ENCODE data around the gene KDM5C.

Gene KDM5C

GRCh38 chrX:53241558-53241957 is 16.6 kb upstream of the KDM5C start:
- POLR2A ChIA-PET (ENCODE audit: low non-redundant PET), result no interaction called here
- no peak for DNase-seq (ENCODE audit: low spot score)
- CTCF ChIA-PET, result interaction anchor here (0.6 kb wide), 1 partner anchor 94 kb away, joined by 3 read pairs; no protein-coding TSS in a partner anchor
- TF ChIP-seq CTCF (conservative IDR thresholded peaks at IDR 0.05; ENCODE audit: low read depth), result no peak
- no peak overlapping the region for H3K27ac ChIP-seq

DNA sequence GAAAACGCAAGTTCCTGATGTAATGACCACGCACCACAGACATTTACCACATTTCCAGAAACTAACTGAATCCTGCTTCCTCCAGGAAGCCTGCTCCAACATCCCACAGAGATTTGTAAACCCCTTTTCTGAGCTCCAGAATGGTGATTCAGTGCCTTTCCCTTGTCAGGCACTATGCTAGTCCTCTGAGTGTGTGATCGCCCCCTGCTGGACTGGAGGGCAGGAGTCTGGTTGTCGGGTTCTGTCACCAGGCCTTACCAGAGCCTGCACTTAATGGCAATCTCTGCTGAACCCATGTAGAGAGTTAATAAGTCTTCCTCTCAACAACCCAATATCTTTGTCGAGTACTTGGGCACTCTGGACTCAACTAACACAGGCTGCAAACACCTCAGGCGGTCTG is 14.5 kb upstream of the KDM5C start:
- H3K27ac ChIP-seq, result no peak overlapping the region
- TF ChIP-seq CTCF (conservative IDR thresholded peaks at IDR 0.05; ENCODE audit: low read depth), result no peak
- CTCF ChIA-PET, result no interaction called here
- DNase-seq (ENCODE audit: low spot score), result no peak
- POLR2A ChIA-PET (ENCODE audit: low non-redundant PET), result no interaction called here

- POLR2A ChIA-PET (ENCODE audit: low non-redundant PET), result no interaction called here
- CTCF ChIA-PET, result interaction anchor here (0.7 kb wide), 1 partner anchor 9 kb away, joined by 3 read pairs; no protein-coding TSS in a partner anchor
- DNase-seq (ENCODE audit: low spot score), result no peak
- TF ChIP-seq CTCF (conservative IDR thresholded peaks at IDR 0.05; ENCODE audit: low read depth), result no peak
- no peak overlapping the region for H3K27ac ChIP-seq
Observed at GRCh38 chrX:53237056-53237455, 12.0 kb upstream of the KDM5C start.

DNA sequence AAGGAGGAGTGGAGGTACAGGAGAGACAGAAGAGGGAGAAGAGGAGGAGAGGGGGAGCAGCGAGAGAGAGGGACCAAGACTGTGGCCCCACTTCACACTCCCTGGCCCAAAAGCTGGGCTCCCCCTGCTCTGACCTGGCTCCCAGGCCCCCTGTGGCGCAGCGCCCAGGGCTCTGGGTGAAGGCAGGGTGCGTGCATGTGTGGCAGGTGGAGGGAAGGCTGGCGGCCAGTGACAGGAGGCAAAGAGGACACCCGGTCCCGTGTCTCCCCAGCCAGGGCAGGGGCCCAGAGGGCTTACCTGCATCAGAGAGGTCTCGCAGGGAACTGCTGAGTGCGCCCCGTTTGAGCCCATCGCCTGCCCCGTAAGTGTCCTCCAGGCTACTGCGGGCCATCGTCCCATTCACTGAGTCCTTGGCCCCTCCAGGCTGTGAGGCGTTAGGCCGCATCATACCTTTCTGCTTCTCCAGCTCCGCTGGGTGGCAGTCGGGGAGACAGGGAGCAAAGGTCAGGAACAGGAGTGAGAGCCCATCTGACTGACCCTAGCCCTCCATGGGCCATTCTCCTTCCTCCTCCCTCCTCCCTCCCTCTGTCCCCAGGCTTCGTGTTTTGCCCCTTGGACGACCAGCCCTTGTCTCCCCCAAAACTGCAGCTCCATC is 11.1 kb upstream of the KDM5C start:
- no peak for TF ChIP-seq CTCF (conservative IDR thresholded peaks at IDR 0.05; ENCODE audit: low read depth)
- POLR2A ChIA-PET (ENCODE audit: low non-redundant PET), result no interaction called here
- H3K27ac ChIP-seq, result no peak overlapping the region
- DNase-seq (ENCODE audit: low spot score), result no peak
- CTCF ChIA-PET, result interaction anchor here (0.7 kb wide), 1 partner anchor 10 kb away, joined by 3 read pairs; no protein-coding TSS in a partner anchor

DNA sequence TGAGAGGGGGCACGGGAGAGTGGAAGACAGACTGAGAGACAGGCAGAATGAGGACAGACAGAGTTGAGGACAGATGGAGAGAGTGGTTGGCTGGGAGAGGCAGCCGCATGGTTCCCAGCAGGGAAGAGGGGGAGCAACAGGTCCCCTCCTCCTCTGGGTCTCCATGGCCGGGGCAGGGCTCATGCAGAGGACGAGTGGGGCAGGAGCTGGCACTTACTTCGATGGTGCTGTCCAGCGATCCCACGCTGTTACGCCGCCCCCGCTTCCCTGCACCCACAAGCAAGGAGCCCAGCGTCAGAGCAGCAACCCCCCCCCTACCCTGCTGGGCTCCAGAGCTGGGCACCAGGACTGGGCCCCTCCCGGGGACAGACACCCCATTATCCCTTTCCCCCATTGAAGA is 10.6 kb upstream of the KDM5C start:
- H3K27ac ChIP-seq, result no peak overlapping the region
- no peak for DNase-seq (ENCODE audit: low spot score)
- POLR2A ChIA-PET (ENCODE audit: low non-redundant PET), result no interaction called here
- CTCF ChIA-PET, result no interaction called here
- no peak for TF ChIP-seq CTCF (conservative IDR thresholded peaks at IDR 0.05; ENCODE audit: low read depth)

DNA sequence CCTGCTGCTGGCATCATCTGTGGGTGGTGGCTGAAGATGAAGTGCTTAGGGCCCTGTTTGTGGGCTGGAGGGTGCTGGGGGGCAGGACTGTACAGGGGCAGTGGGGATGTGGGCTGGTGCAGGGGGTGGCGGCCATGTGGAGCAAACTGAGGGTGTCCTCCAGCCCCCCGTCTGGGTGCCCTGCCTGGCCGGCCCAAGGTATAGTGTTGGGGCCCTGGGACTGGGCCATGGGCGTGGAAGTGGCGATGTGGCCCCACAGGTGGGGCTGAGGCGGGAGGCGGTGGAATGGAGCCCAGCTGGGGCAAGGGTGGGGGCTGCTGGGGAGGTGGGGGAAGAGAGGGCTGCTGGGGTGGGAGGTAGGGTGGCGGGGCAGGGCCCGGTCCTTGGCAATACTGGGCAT is 9.5 kb upstream of the KDM5C start:
- no peak overlapping the region for H3K27ac ChIP-seq
- DNase-seq (ENCODE audit: low spot score), result no peak
- TF ChIP-seq CTCF (conservative IDR thresholded peaks at IDR 0.05; ENCODE audit: low read depth), result no peak
- CTCF ChIA-PET, result no interaction called here
- POLR2A ChIA-PET (ENCODE audit: low non-redundant PET), result no interaction called here
